ENCODE data around the gene RBM20.
"Not testable (repeated sequence)": the region's sequence is repeated elsewhere in the genome, so short reads cannot be mapped to it uniquely, and the experiment has no call there.

Gene RBM20

GRCh38 chr10:110643653-110644597 lies at the start of gene RBM20:
Gene RBM20 (plus strand): TSS chr10:110644336. CDS start chr10:110644455, 119 bp downstream.
- no peak for DNase-seq (ENCODE audit: low read depth in 1 of 2, low spot score in 1 of 2)

- DNase-seq (ENCODE audit: low read depth in 1 of 2, low spot score in 1 of 2), result no peak
These were observed 46.7 kb upstream of the RBM20 start for GRCh38 chr10:110597476-110597875.

GRCh38 chr10:110600487-110601101 lies 43.5 kb upstream of the RBM20 start:
- DNase-seq (ENCODE audit: low read depth in 1 of 2, low spot score in 1 of 2), result no peak

- no peak for DNase-seq (ENCODE audit: low read depth in 1 of 2, low spot score in 1 of 2)
These were observed 42.6 kb upstream of the RBM20 start for GRCh38 chr10:110601581-110601980.

GRCh38 chr10:110608087-110608486 lies 36.0 kb upstream of the RBM20 start:
- DNase-seq (ENCODE audit: low read depth in 1 of 2, low spot score in 1 of 2), result no peak

- no peak for DNase-seq (ENCODE audit: low read depth in 1 of 2, low spot score in 1 of 2)
These were observed 34.5 kb upstream of the RBM20 start for GRCh38 chr10:110609605-110610004.

- no peak for DNase-seq (ENCODE audit: low read depth in 1 of 2, low spot score in 1 of 2)
These were observed 33.8 kb upstream of the RBM20 start for GRCh38 chr10:110610308-110610774.

GRCh38 chr10:110610781-110611180 lies 33.4 kb upstream of the RBM20 start:
- DNase-seq (ENCODE audit: low read depth in 1 of 2, low spot score in 1 of 2), result not testable (repeated sequence)

- no peak for DNase-seq (ENCODE audit: low read depth in 1 of 2, low spot score in 1 of 2)
These were observed 32.0 kb upstream of the RBM20 start for GRCh38 chr10:110612087-110612486.

- DNase-seq (ENCODE audit: low read depth in 1 of 2, low spot score in 1 of 2), result no peak
These were observed 31.5 kb upstream of the RBM20 start for GRCh38 chr10:110612629-110613028.

- DNase-seq (ENCODE audit: low read depth in 1 of 2, low spot score in 1 of 2), result no peak
These were observed 30.7 kb upstream of the RBM20 start for GRCh38 chr10:110613341-110613995.

GRCh38 chr10:110613996-110614495 lies 30.1 kb upstream of the RBM20 start:
- no peak for DNase-seq (ENCODE audit: low read depth in 1 of 2, low spot score in 1 of 2)

- DNase-seq (ENCODE audit: low read depth in 1 of 2, low spot score in 1 of 2), result no peak
These were observed 28.9 kb upstream of the RBM20 start for GRCh38 chr10:110615057-110615747.

GRCh38 chr10:110616493-110617033 lies 27.6 kb upstream of the RBM20 start:
- DNase-seq (ENCODE audit: low read depth in 1 of 2, low spot score in 1 of 2), result no peak

- no peak for DNase-seq (ENCODE audit: low read depth in 1 of 2, low spot score in 1 of 2)
These were observed 26.5 kb upstream of the RBM20 start for GRCh38 chr10:110617425-110618229.

- DNase-seq (ENCODE audit: low read depth in 1 of 2, low spot score in 1 of 2), result no peak
These were observed 25.9 kb upstream of the RBM20 start for GRCh38 chr10:110618230-110618610.

- DNase-seq (ENCODE audit: low read depth in 1 of 2, low spot score in 1 of 2), result no peak
These were observed 24.4 kb upstream of the RBM20 start for GRCh38 chr10:110619514-110620397.

- no peak for DNase-seq (ENCODE audit: low read depth in 1 of 2, low spot score in 1 of 2)
These were observed 23.8 kb upstream of the RBM20 start for GRCh38 chr10:110620398-110620719.

- not testable (repeated sequence) for DNase-seq (ENCODE audit: low read depth in 1 of 2, low spot score in 1 of 2)
These were observed 20.8 kb upstream of the RBM20 start for GRCh38 chr10:110623316-110623715.

Measured in activated T-helper 1 cell treated with anti-CD3 and anti-CD28 coated beads, Interleukin-2, amount 50 U/mL, for 16 hours (primary cell).